ENCODE data around the gene HPD.

Gene HPD

GRCh38 chr12:121827351-121828099, 31.1 kb downstream of the HPD start:
- Mint-ChIP-seq H3K36me3 (ENCODE audit: low read depth) (peaks cover 51% of the 10 kb centered on the region), H3K9me3 (no peaks in the 10 kb centered on the region), H3K4me3 (no peak overlapping the region), H3K4me1 (ENCODE audit: low read depth) (peaks cover 5% of the 10 kb centered on the region), H3K27ac (no peak overlapping the region), H3K27me3 (ENCODE audit: low read depth) (no peaks in the 10 kb centered on the region)

- peak overlapping the region; percentile 17 for H3K27ac Mint-ChIP-seq
- no peak overlapping the region for H3K4me3 Mint-ChIP-seq
- no peaks in the 10 kb centered on the region for H3K9me3 Mint-ChIP-seq
- H3K27me3 Mint-ChIP-seq (ENCODE audit: low read depth): no peaks in the 10 kb centered on the region
- H3K4me1 Mint-ChIP-seq (ENCODE audit: low read depth): peaks cover 5% of the 10 kb centered on the region
- H3K36me3 Mint-ChIP-seq (ENCODE audit: low read depth): peaks cover 46% of the 10 kb centered on the region
Observed at GRCh38 chr12:121826318-121827150, 32.1 kb downstream of the HPD start.

DNA sequence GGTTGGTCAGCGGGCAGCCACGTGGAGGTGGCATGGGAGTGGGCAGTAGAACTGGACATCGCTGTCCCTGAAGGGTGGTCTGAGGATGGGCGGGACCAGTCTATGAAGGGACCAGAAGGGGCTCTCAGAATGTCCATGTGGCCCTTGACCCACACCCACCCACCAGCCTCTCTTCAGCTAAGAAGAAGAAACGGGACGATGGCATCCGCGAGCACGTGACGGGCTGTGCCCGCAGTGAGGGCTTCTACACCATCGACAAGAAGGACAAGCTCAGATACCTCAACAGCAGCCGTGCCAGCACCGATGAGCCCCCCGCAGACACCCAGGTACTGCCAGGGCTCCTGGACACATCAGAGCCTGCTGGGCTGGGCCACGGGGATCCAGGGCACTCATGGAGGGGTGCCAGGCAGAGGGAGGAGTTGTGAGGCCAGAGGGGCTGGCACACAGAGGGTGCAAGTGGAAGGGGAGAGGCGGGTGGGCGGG, 33.6 kb downstream of the HPD start:
- H3K27me3 Mint-ChIP-seq (ENCODE audit: low read depth): no peaks in the 10 kb centered on the region
- no peaks in the 10 kb centered on the region for H3K9me3 Mint-ChIP-seq
- H3K36me3 Mint-ChIP-seq (ENCODE audit: low read depth): peaks cover 46% of the 10 kb centered on the region
- H3K27ac Mint-ChIP-seq: no peak overlapping the region
- H3K4me3 Mint-ChIP-seq: no peak overlapping the region
- peaks cover 5% of the 10 kb centered on the region for H3K4me1 Mint-ChIP-seq (ENCODE audit: low read depth)

GRCh38 chr12:121823727-121824115, 34.9 kb downstream of the HPD start:
- Mint-ChIP-seq H3K27me3 (ENCODE audit: low read depth) (no peaks in the 10 kb centered on the region), H3K36me3 (ENCODE audit: low read depth) (peaks cover 48% of the 10 kb centered on the region), H3K9me3 (no peaks in the 10 kb centered on the region), H3K27ac (no peak overlapping the region), H3K4me1 (ENCODE audit: low read depth) (peaks cover 5% of the 10 kb centered on the region), H3K4me3 (no peak overlapping the region)

DNA sequence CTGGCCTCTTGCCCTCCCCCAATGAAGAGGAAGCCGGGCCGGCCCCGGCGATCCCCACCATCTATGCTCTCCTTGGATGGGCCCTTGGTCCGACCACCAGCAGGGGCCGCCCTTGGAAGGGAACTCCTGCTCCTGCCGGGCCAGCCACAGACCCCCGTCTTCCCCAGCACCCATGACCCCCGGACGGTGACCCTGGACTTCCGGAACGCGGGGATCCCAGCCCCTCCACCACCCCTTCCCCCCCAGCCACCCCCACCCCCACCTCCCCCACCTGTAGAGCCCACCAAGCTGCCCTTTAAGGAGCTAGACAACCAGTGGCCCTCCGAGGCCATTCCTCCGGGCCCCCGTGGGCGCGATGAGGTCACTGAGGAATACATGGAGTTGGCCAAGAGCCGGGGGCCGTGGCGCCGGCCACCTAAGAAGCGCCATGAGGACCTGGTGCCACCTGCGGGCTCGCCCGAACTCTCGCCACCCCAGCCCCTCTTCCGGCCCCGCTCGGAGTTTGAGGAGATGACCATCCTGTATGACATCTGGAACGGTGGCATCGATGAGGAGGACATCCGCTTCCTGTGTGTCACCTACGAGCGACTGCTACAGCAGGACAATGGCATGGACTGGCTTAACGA, 35.4 kb downstream of the HPD start:
- no peaks in the 10 kb centered on the region for H3K27me3 Mint-ChIP-seq (ENCODE audit: low read depth)
- no peaks in the 10 kb centered on the region for H3K9me3 Mint-ChIP-seq
- H3K27ac Mint-ChIP-seq: no peak overlapping the region
- H3K4me3 Mint-ChIP-seq: no peak overlapping the region
- peaks cover 43% of the 10 kb centered on the region for H3K36me3 Mint-ChIP-seq (ENCODE audit: low read depth)
- H3K4me1 Mint-ChIP-seq (ENCODE audit: low read depth): peaks cover 5% of the 10 kb centered on the region

DNA sequence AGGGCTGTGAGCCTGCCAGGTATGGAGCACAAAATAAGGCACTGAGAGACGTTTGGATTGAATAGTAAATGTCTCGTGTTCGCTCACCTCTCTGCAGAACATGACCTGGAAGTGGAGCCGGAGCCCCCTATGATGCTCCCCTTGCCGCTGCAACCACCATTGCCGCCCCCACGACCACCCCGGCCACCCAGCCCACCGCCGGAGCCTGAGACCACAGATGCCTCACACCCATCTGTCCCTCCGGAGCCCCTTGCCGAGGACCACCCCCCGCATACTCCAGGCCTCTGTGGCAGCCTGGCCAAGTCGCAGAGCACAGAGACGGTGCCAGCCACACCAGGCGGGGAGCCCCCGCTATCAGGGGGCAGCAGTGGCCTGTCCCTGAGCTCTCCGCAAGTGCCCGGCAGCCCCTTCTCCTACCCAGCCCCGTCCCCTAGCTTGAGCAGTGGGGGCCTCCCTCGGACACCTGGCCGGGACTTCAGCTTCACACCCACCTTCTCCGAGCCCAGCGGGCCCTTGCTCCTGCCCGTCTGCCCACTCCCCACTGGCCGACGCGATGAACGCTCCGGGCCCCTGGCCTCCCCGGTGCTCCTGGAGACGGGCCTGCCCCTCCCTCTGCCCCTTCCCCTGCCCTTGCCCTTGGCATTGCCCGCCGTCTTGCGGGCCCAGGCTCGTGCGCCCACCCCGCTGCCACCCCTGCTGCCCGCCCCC, 36.1 kb downstream of the HPD start:
- H3K36me3 Mint-ChIP-seq (ENCODE audit: low read depth): peaks cover 46% of the 10 kb centered on the region
- H3K4me3 Mint-ChIP-seq: no peak overlapping the region
- no peaks in the 10 kb centered on the region for H3K27me3 Mint-ChIP-seq (ENCODE audit: low read depth)
- H3K27ac Mint-ChIP-seq: no peak overlapping the region
- peaks cover 5% of the 10 kb centered on the region for H3K4me1 Mint-ChIP-seq (ENCODE audit: low read depth)
- no peaks in the 10 kb centered on the region for H3K9me3 Mint-ChIP-seq

DNA sequence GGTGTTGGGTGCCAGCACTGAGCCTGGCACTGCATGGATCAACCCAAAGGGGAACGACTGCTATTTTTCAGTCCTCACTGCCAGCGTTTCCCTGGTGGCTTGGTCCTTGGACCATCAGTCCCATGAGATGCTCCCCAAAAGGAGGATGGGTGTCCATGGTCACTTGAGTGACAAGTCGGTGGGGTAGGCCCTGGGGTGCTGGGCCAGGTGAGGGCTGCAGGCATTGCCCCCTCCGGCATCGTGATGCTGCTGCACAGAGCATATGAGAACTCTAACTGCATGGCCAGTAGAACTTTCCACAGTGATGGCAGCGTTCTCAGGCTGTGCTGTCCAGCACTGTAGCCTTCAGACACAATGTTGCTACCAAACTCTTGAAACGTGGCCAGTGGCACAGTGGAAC, 38.6 kb downstream of the HPD start:
- Mint-ChIP-seq H3K9me3 (no peaks in the 10 kb centered on the region), H3K4me1 (ENCODE audit: low read depth) (peaks cover 3% of the 10 kb centered on the region), H3K27me3 (ENCODE audit: low read depth) (no peaks in the 10 kb centered on the region), H3K27ac (no peak overlapping the region), H3K36me3 (ENCODE audit: low read depth) (peaks cover 46% of the 10 kb centered on the region), H3K4me3 (no peak overlapping the region)

GRCh38 chr12:121819212-121819949, 39.3 kb downstream of the HPD start:
- no peaks in the 10 kb centered on the region for H3K27me3 Mint-ChIP-seq (ENCODE audit: low read depth)
- no peaks in the 10 kb centered on the region for H3K9me3 Mint-ChIP-seq
- peaks cover 43% of the 10 kb centered on the region for H3K36me3 Mint-ChIP-seq (ENCODE audit: low read depth)
- H3K4me3 Mint-ChIP-seq: no peak overlapping the region
- H3K27ac Mint-ChIP-seq: no peak overlapping the region
- H3K4me1 Mint-ChIP-seq (ENCODE audit: low read depth): peaks cover 3% of the 10 kb centered on the region

- peaks cover 41% of the 10 kb centered on the region for H3K36me3 Mint-ChIP-seq (ENCODE audit: low read depth)
- peaks cover 13% of the 10 kb centered on the region for H3K4me1 Mint-ChIP-seq (ENCODE audit: low read depth)
- no peak overlapping the region for H3K4me3 Mint-ChIP-seq
- H3K27ac Mint-ChIP-seq: no peak overlapping the region
- no peaks in the 10 kb centered on the region for H3K9me3 Mint-ChIP-seq
- no peaks in the 10 kb centered on the region for H3K27me3 Mint-ChIP-seq (ENCODE audit: low read depth)
Observed at GRCh38 chr12:121817648-121818043, 41.0 kb downstream of the HPD start.

DNA sequence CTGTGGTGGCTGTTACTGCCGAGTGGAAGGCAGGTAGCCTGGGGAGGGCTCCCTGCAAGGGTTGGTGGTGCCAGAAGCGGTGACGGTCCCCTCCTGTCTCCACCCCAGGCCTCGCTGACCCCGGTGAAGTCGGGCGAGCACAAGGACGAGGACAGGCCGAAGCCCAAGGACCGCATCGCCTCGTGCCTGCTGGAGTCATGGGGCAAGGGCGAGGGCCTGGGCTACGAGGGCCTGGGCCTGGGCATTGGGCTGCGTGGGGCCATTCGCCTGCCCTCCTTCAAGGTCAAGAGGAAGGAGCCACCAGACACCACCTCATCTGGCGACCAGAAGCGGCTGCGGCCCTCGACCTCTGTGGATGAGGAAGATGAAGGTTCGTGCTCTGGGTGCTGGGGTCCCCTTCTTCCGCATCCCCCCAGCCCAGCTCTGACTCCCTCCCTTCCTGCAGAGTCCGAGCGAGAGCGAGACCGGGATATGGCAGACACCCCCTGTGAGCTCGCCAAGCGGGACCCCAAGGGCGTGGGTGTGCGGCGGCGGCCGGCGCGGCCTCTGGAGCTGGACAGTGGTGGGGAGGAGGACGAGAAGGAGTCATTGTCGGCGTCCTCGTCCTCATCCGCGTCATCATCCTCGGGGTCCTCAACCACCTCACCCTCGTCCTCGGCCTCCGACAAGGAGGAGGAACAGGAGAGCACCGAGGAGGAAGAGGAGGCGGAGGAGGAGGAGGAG, 41.6 kb downstream of the HPD start:
- H3K4me3 Mint-ChIP-seq: no peak overlapping the region
- H3K27me3 Mint-ChIP-seq (ENCODE audit: low read depth): no peaks in the 10 kb centered on the region
- H3K36me3 Mint-ChIP-seq (ENCODE audit: low read depth): peaks cover 39% of the 10 kb centered on the region
- no peaks in the 10 kb centered on the region for H3K9me3 Mint-ChIP-seq
- H3K27ac Mint-ChIP-seq: no peak overlapping the region
- peaks cover 15% of the 10 kb centered on the region for H3K4me1 Mint-ChIP-seq (ENCODE audit: low read depth)

DNA sequence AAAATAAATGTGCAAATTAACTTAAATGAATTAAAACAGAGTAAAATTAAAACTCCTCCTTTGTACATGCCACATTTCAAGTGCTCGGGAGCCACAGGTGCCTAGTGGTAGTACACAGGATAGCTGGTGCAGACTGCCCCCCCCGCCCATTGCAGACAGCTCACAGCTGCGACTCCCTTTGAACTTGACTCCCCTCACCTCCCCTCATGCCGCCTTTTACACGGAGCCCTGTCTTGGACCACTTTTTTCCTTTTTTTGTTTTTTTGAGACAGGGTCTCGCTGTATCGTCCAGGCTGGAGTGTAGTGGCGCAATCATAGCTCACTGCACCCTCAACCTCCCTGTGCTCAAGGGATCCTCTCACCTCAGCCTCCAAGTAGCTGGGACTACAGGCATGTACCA, 43.4 kb downstream of the HPD start:
- H3K27me3 Mint-ChIP-seq (ENCODE audit: low read depth): no peaks in the 10 kb centered on the region
- H3K36me3 Mint-ChIP-seq (ENCODE audit: low read depth): peaks cover 35% of the 10 kb centered on the region
- no peak overlapping the region for H3K27ac Mint-ChIP-seq
- H3K4me3 Mint-ChIP-seq: no peak overlapping the region
- peaks cover 24% of the 10 kb centered on the region for H3K4me1 Mint-ChIP-seq (ENCODE audit: low read depth)
- H3K9me3 Mint-ChIP-seq: no peaks in the 10 kb centered on the region

- Mint-ChIP-seq H3K36me3 (ENCODE audit: low read depth) (peaks cover 38% of the 10 kb centered on the region), H3K4me3 (no peak overlapping the region), H3K9me3 (no peaks in the 10 kb centered on the region), H3K27me3 (ENCODE audit: low read depth) (no peaks in the 10 kb centered on the region), H3K4me1 (ENCODE audit: low read depth) (peaks cover 24% of the 10 kb centered on the region), H3K27ac (no peak overlapping the region)
Observed at GRCh38 chr12:121814429-121815119, 44.1 kb downstream of the HPD start.

GRCh38 chr12:121813951-121814350, 44.7 kb downstream of the HPD start:
- H3K27ac Mint-ChIP-seq: no peak overlapping the region
- no peaks in the 10 kb centered on the region for H3K9me3 Mint-ChIP-seq
- H3K4me3 Mint-ChIP-seq: no peak overlapping the region
- H3K4me1 Mint-ChIP-seq (ENCODE audit: low read depth): peaks cover 24% of the 10 kb centered on the region
- no peaks in the 10 kb centered on the region for H3K27me3 Mint-ChIP-seq (ENCODE audit: low read depth)
- peaks cover 40% of the 10 kb centered on the region for H3K36me3 Mint-ChIP-seq (ENCODE audit: low read depth)
